Gastroesophageal sphincter (tissue), 3 donors: Measurements from ENCODE around the gene TNFRSF14.

Source experiments
- CTCF ChIP-seq, 4 experiments: fragments of 200-600 bp in 2 of 4; fragments of 450-650 bp in 2 of 4; sonication (generic) in 1 of 4; IDR thresholded peaks; one replicate each; pipeline ENCODE4 v1.5.1; 2017 to 2019; ENCODE audit warnings: antibody characterized with exemption in 4 of 4, mild to moderate bottlenecking in 2 of 4, moderate library complexity in 2 of 4
- EP300 ChIP-seq: sonication (generic); formaldehyde crosslinking; IDR thresholded peaks from one replicate; pipeline ENCODE4 v1.6.1; 2017; ENCODE audit warnings: antibody characterized with exemption, mild to moderate bottlenecking
- POLR2A ChIP-seq, 2 donors: fragments of 450-650 bp; IDR thresholded peaks; one replicate each; pipeline ENCODE4 v1.6.1; 2017; ENCODE audit warnings: antibody characterized with exemption in 2 of 2, mild to moderate bottlenecking in 2 of 2, moderate library complexity in 1 of 2
- POLR2AphosphoS5 ChIP-seq: sonication (generic); formaldehyde crosslinking; IDR thresholded peaks from one replicate; pipeline ENCODE4 v1.6.1; 2017; ENCODE audit warnings: antibody characterized with exemption

- TF ChIP-seq CTCF (IDR thresholded peaks at IDR 0.05) (no peak), POLR2A (IDR thresholded peaks at IDR 0.05) (no peak), EP300 (no peak), POLR2AphosphoS5 (no peak)
Measured at GRCh38 chr1:2543543-2544092, 12.6 kb upstream of the TNFRSF14 start.
